GM21423 (cell line): ENCODE measurements around the gene ISLR2.
"Not testable (repeated sequence)": the region's sequence is repeated elsewhere in the genome, so short reads cannot be mapped to it uniquely, and the experiment has no call there.

Experiments
- ATAC-seq: cut with Tn5 transposase; IDR thresholded peaks from one replicate; pipeline ENCODE4 v1.9.1; 2021; ENCODE audit warnings: mild to moderate bottlenecking, moderate library complexity; ENCODE audit not compliant: unreplicated experiment

The ISLR2 gene

GRCh38 chr15:74156678-74157411 lies 26.5 kb downstream of the ISLR2 start:
- no peak for ATAC-seq

- no peak for ATAC-seq
Measured at GRCh38 chr15:74157868-74158827, 27.8 kb downstream of the ISLR2 start.

GRCh38 chr15:74158855-74159650 lies 28.7 kb downstream of the ISLR2 start:
- ATAC-seq, result peak; percentile 53

GRCh38 chr15:74159773-74160172 lies 29.4 kb downstream of the ISLR2 start:
- ATAC-seq, result no peak

GRCh38 chr15:74160390-74160789 lies 30.0 kb downstream of the ISLR2 start:
- ATAC-seq, result not testable (repeated sequence)

GRCh38 chr15:74162195-74162536 lies 31.8 kb downstream of the ISLR2 start:
- not testable (repeated sequence) for ATAC-seq

- ATAC-seq, result no peak
Measured at GRCh38 chr15:74165461-74165860, 35.1 kb downstream of the ISLR2 start.

- no peak for ATAC-seq
Measured at GRCh38 chr15:74167891-74168331, 37.5 kb downstream of the ISLR2 start.

GRCh38 chr15:74168711-74169126 lies 38.3 kb downstream of the ISLR2 start:
- no peak for ATAC-seq

GRCh38 chr15:74170071-74170844 lies 39.9 kb downstream of the ISLR2 start:
- no peak for ATAC-seq

GRCh38 chr15:74170875-74171578 lies 40.6 kb downstream of the ISLR2 start:
- no peak for ATAC-seq

- ATAC-seq, result no peak
Measured at GRCh38 chr15:74171965-74172541, 41.7 kb downstream of the ISLR2 start.

GRCh38 chr15:74172701-74173379 lies 42.5 kb downstream of the ISLR2 start:
- ATAC-seq, result no peak

GRCh38 chr15:74173380-74174218 lies 43.2 kb downstream of the ISLR2 start, which contains the start of gene ISLR:
ISLR (plus strand) TSS chr15:74173710; CDS start chr15:74174859, 1,149 bp downstream.
- ATAC-seq, result no peak

- ATAC-seq, result no peak
Measured at GRCh38 chr15:74174219-74174957, 44.0 kb downstream of the ISLR2 start.

GRCh38 chr15:74174958-74175253 lies 44.5 kb downstream of the ISLR2 start:
- no peak for ATAC-seq
